GM18867 (cell line): Measurements from ENCODE around the gene DLGAP1.

Source experiments
- ATAC-seq: cut with Tn5 transposase; IDR thresholded peaks from one replicate; pipeline ENCODE4 v1.9.1; 2021; ENCODE audit warnings: mild to moderate bottlenecking, moderate library complexity; ENCODE audit not compliant: unreplicated experiment

DLGAP1 gene

GRCh38 chr18:3675446-3675845 is 779.7 kb downstream of the DLGAP1 start:
- no peak for ATAC-seq

- no peak for ATAC-seq
Observed at GRCh38 chr18:3671176-3671575, 783.9 kb downstream of the DLGAP1 start.

DNA sequence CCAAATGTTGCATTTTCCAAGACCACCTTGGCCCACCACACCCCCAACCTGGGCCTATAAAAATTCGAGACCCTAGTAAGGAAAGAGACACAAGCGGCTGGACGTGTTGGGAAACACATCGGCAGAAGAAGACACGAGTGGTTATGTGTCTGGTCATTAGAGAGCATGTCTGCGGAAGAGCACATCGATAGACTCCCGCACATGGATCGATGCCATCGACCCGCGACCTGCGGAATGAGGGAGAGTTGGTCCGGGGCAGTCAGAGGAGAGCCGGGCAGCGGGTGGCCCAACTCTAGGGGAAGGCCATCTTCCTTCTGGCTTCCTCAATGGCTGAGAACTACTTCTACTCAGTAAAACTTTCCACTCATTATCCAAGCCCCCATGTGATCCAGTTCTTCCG is 785.7 kb downstream of the DLGAP1 start:
- no peak for ATAC-seq

DNA sequence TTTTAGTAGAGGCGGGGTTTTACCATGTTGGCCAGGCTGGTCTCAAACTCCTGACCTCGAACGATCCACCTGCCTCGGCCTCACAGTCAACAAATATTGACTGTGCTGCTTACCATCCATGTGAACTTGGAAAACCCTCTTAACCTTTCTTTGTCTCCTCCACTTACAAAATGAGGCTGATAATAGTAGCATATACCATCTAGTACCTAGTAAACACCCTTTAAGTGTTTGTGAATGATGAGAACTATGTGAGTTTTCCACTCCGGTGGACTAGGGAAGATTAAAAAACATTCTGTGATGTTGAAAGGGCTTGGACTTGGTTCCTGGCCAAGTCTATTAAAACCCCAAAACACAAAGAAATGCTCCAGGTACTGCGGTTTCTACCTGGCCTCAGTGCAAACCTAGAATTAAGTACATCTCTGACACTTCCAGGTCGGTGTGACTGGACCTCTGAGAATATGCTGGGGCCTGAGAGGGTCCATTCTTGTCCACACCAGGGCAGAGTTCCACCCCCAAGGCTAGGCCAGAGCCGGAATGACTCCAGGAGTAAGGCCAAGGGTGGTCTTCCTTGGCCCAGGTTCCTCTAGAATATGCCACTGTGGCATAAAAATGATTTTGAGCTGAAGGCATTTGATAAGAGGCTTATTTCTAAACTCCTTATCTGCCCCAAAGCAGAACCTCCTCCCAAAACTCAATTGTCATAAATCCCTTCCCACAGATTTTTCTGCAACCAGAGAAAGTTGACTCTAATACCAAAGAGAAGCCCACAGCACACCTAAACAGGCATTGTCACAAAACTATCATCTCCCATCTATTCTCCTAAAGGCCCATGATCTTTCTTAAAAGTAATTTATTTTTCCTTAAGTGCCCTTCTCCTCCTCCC is 787.6 kb downstream of the DLGAP1 start:
- no peak for ATAC-seq

DNA sequence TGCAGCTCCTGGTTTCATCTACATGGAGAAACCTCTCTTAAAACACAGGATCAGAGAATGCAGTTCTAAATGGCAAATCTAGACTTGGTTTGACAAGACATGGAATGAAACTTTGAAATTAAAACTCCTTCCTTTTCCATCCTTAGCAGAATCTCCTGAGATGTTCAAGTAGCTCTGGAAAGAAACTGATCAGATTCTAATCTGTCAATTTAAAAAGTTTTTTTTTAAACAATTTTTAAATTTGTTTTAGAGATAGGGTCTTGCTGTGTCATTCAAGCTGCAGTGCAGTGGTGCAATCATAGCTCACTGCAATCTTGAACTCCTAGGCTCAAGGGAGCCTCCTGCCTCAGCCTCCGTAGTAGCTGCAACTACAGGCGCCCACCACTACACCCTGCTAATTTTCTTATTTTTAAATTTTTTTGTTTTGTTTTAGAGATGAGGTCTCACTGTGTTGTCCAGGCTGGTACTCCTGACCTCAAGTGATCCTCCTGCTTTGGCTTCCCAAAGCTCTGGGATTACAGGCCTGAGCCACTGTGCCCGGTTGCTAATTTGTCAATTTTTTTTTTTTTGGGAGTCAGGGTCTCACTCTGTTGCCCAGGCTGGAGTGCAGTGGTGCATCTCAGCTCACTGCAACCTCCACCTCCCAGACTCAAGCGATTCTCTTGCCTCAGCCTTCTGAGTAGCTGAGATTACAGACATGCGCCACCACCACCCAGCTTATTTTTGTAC is 788.4 kb downstream of the DLGAP1 start:
- no peak for ATAC-seq

DNA sequence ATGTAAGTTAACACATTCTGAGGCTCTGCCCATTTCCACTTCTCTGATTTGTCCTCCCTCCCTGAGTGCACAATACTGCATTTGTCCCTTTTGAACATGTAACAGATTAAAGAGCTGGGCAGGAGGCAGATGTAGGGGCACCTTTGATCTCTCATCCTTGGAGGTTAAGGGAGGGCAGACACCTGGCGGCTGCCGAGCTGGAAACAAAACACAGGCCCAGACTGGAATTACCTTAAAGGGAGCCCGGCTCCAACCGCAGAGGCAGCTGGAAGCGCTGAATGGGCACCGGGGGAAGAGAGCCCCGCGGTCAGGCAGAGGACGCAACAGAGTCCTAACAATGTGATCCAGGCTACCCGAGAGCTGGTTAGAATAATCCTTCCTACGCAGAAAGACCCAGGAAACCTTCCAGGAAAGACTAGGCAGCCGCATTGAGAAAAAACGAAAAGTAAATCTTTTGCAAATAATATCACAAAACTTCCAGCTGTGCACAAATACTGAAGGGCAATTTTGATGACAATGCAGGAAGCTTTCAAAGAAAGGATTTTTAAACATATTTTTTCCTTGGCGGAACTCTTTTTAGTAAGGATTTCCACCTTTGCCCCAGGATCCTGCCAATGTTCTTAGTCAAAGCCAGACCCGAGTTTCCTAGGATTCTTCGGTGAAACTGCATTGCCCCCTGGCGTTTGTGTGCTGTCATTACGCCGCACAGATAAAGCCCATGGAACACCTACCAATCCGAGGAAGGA is 789.2 kb downstream of the DLGAP1 start:
- ATAC-seq = no peak

GRCh38 chr18:3665204-3665603 is 789.9 kb downstream of the DLGAP1 start:
- ATAC-seq = no peak

DNA sequence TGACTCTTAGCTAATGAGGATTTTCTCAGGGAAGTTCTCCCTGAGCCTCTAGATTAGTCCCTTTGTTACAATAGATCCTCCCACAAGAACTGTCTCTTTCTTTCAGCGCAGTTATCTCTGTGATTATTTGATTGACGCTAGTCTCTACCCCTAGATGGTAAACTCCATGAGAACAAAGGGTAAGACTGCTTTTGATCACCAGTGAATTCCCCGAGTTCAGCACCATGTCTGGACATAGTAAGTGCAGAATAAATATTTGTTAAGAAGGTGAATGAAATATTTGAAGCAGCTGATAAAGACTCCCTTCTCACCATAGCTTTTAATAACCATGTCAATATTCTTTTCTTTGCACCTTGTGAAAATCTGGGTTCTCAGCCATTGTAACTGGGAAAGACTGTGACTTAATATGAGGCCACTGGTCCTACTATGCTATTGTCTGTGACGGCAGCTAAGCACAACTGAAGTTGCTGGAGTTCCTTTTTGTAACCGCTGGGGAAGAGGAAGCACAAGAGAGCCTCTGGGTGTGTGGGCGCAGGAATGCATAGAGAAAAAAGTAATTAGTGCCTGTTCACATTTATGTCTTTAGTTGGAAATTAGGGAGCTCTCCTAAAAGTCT is 790.4 kb downstream of the DLGAP1 start:
- no peak for ATAC-seq

GRCh38 chr18:3663870-3664512 is 791.1 kb downstream of the DLGAP1 start:
- no peak for ATAC-seq

DNA sequence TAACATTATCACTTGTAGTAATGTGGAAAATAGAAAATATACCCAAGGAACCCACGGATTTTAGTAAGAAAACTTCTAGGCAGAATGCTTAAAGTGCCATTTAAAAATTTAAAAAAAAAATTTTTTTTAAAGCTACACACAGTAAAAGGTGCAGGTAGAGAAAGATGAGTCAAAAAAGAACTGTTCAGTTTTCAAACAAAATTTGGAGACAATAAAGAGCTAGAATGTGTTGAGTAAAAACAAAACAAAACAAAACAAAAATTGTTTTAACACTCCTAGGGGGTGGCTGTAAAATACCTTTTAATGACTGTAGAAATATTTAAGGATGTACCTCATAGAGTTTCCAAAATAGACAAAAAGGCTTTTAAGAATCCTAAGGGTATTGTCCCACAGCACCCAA is 793.1 kb downstream of the DLGAP1 start:
- ATAC-seq = no peak

- no peak for ATAC-seq
Observed at GRCh38 chr18:3660739-3661515, 794.2 kb downstream of the DLGAP1 start.

GRCh38 chr18:3658529-3658928 is 796.6 kb downstream of the DLGAP1 start:
- ATAC-seq = no peak

DNA sequence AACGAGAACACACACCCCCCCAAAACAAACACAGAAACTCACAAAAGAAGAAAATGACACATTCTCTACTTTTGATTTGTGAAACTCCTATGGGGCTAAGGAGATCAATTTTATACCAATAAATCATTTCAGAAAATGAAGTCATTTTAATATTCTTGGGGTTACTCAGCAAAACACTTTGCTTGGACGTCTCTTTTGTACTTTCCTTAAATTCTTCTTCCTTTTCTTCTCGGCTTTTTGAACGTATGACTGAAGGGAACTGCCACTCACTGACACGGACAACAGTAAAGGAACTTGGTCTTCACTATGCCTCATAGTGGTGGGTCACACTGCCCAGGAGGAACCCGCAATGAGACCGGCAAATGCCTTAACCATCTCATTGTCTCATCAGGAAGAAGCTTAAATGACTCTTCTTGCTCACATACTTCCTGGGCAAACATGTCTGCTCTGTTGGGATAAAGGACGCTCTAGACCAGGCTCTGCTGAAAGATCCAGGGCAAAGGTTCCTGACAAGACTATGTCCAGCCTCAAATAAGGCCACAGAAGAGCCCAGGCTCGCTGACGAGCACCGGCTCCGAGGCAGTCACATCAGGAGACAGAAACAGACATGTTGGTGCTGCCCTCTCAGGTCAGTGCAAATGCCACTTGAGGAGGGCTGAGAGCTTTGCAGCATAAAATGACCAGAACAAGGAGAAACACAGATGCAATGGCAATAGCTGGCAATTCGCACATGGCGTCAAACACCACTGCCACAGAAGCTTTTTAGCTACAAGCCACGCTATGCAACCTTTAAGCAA is 799.7 kb downstream of the DLGAP1 start:
- no peak for ATAC-seq

GRCh38 chr18:3654442-3655253 is 800.5 kb downstream of the DLGAP1 start:
- ATAC-seq = no peak

DNA sequence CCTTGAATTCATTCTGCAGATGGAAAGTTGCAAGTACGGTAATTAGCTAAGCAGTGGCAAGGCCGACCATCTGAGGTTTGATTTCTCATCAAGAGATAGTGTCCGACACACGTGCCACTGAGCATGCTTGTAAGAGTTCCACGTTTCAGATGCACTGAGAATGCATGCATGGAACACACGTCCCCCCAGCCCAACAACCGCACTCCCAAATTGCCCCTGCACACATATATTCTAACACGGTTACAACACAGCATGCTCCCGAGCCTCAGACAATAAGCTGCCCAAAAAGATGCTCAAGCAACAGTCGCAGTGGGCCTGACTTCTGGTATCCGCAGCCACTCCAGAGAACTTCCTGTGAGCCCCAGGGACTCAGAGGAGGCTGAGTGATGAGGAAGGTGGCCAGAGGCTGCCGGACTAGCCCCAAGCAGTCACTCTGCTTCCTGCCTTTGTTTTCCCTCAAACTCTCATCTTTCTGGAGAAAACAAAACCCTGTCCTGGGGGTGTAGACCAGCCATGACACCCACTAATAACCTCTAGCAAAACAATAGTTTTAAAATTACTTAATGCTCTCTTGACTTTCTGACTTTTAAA is 801.2 kb downstream of the DLGAP1 start:
- ATAC-seq = no peak

GRCh38 chr18:3653263-3653850 is 801.8 kb downstream of the DLGAP1 start:
- ATAC-seq = no peak
